Kidney (tissue), 14 donors: ENCODE results near the gene PPTC7. TPM values are rescaled to one million over a fixed set of nuclear protein-coding genes. Genes with fewer than 3 reads are reported as not detected.
A peak's percentile ranks its signal among the peaks of the same experiment; 100 is the strongest.

Experiments used
- DNase-seq, 5 donors: peaks; one replicate each; pipeline ENCODE4 v3.0.0-alpha.2; 2013 to 2020
- FAIRE-seq: peaks from 2 replicates; lab custom pipeline; 2012; peaks lifted over from hg19 to GRCh38; lab: Jason Lieb, UNC
- H3K27ac ChIP-seq, 2 donors: one replicate each; pipeline ENCODE4 v1.7.0; 2013; ENCODE audit warnings: low read depth in 2 of 2, low read length in 2 of 2, inconsistent platforms in 1 of 2
- H3K27me3 ChIP-seq: one replicate; pipeline ENCODE4 v1.7.1; 2013; ENCODE audit warnings: low read length, inconsistent platforms; ENCODE audit not compliant: control insufficient read depth, insufficient read depth
- H3K36me3 ChIP-seq, 3 donors: one replicate each; pipeline versions ENCODE4 v1.7.0 to v1.7.1; 2013; ENCODE audit warnings: low read length in 3 of 3, control low read depth in 1 of 3, inconsistent platforms in 1 of 3; ENCODE audit not compliant: insufficient read depth in 3 of 3, control insufficient read depth in 2 of 3
- H3K4me1 ChIP-seq, 3 donors: one replicate each; pipeline versions ENCODE4 v1.7.0 to v1.7.1; 2013; ENCODE audit warnings: low read length in 3 of 3, inconsistent platforms in 1 of 3, low read depth in 1 of 3; ENCODE audit not compliant: control insufficient read depth in 2 of 3, insufficient read depth in 2 of 3
- H3K4me3 ChIP-seq, 3 donors: one replicate each; pipeline versions ENCODE4 v1.7.0 to v1.8.1; 2013; ENCODE audit warnings: low read length in 3 of 3, control low read depth in 1 of 3, inconsistent platforms in 1 of 3
- H3K9ac ChIP-seq, 3 donors: one replicate each; pipeline versions ENCODE4 v1.7.0 to v1.7.1; 2013; ENCODE audit warnings: low read length in 3 of 3, control low read depth in 1 of 3, inconsistent platforms in 1 of 3
- H3K9me3 ChIP-seq, 3 donors: one replicate each; pipeline versions ENCODE4 v1.7.0 to v1.7.1; 2013; ENCODE audit warnings: low read length in 3 of 3, control low read depth in 1 of 3, inconsistent platforms in 1 of 3; ENCODE audit not compliant: control insufficient read depth in 2 of 3, insufficient read depth in 1 of 3
- intact Hi-C: fragments of 100-400 bp; cut with DNase I; formaldehyde crosslinking; loops from one replicate; pipeline ENCODE4 v1.11.1; 2022
- polyA plus RNA-seq: library from polyadenylated mRNA; stranded (reverse); fragments of 350-450 nt; fragmentation: Illumina TruSeq; extraction: RNeasy Lipid Tissue Mini Kit (QIAGEN cat#74804); gene quantifications from one replicate; pipeline ENCODE4 v1.2.3, GENCODE V29; 2014; ENCODE audit warnings: low read depth, low replicate concordance; ENCODE audit not compliant: insufficient read depth
- total RNA-seq: library from RNA; stranded (reverse); fragmentation: NEBNext Ultra II Directional; extraction: Animal tissue kit (Norgen Biotek cat#: 25700); gene quantifications from one replicate; pipeline ENCODE4 v1.2.1, GENCODE V29; 2021
- TF ChIP-seq, protein P1 (sequence below): IDR thresholded peaks from 3 replicates; pipeline ENCODE4 v1.5.1; 2012; ENCODE audit warnings: mild to moderate bottlenecking, moderate library complexity, borderline replicate concordance; ENCODE audit not compliant: insufficient read depth; ENCODE audit errors: extremely low read depth
- donor health status: control.
- donor health status: control.
- donor health status: control.
- donor health status: control.
- donor health status: control.
- donor health status: DM: yes; HTN: yes; CAD: no.
- donor health status: Normal renal cell carcinoma (clear cell type).

The PPTC7 gene
- total and polyA plus RNA-seq, 2 donors from 2014 or later, result 10.0 to 27.9 TPM

DNA sequence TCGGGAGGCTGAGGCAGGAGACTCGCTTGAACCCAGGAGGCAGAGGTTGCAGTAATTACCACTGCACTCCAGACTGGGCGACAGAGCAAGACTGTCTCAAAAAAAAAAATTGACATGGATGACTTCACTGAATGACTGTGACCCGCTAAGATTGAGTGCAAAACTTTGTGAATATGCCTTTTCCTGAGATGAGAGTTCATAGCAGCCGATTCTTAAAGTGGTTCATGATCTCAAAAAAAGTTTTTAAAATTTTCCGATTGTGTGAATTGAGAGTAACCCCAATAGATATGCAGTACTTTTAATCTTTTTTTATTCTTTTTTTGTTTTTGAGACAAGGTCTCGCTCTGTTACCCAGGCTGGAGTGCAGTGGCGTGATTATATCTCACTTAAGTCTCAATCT lies 32.1 kb upstream of the PPTC7 start:
- H3K36me3 ChIP-seq, result peaks cover 0 to 4% (median 0%) of the 10 kb centered on the region in 3 donors
- no peaks in the 10 kb centered on the region for H3K27me3 ChIP-seq
- H3K27ac ChIP-seq, result no peak overlapping the region
- TF ChIP-seq, protein P1, sequence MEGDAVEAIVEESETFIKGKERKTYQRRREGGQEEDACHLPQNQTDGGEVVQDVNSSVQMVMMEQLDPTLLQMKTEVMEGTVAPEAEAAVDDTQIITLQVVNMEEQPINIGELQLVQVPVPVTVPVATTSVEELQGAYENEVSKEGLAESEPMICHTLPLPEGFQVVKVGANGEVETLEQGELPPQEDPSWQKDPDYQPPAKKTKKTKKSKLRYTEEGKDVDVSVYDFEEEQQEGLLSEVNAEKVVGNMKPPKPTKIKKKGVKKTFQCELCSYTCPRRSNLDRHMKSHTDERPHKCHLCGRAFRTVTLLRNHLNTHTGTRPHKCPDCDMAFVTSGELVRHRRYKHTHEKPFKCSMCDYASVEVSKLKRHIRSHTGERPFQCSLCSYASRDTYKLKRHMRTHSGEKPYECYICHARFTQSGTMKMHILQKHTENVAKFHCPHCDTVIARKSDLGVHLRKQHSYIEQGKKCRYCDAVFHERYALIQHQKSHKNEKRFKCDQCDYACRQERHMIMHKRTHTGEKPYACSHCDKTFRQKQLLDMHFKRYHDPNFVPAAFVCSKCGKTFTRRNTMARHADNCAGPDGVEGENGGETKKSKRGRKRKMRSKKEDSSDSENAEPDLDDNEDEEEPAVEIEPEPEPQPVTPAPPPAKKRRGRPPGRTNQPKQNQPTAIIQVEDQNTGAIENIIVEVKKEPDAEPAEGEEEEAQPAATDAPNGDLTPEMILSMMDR, result no peak
- no peak overlapping the region for H3K9ac ChIP-seq
- DNase-seq (no peak), FAIRE-seq (no peak)
- intact Hi-C loops, result no loop called here
- H3K4me1 ChIP-seq, result peaks cover 0 to 4% (median 0%) of the 10 kb centered on the region in 3 donors
- H3K4me3 ChIP-seq, result no peak overlapping the region
- no peaks in the 10 kb centered on the region for H3K9me3 ChIP-seq

DNA sequence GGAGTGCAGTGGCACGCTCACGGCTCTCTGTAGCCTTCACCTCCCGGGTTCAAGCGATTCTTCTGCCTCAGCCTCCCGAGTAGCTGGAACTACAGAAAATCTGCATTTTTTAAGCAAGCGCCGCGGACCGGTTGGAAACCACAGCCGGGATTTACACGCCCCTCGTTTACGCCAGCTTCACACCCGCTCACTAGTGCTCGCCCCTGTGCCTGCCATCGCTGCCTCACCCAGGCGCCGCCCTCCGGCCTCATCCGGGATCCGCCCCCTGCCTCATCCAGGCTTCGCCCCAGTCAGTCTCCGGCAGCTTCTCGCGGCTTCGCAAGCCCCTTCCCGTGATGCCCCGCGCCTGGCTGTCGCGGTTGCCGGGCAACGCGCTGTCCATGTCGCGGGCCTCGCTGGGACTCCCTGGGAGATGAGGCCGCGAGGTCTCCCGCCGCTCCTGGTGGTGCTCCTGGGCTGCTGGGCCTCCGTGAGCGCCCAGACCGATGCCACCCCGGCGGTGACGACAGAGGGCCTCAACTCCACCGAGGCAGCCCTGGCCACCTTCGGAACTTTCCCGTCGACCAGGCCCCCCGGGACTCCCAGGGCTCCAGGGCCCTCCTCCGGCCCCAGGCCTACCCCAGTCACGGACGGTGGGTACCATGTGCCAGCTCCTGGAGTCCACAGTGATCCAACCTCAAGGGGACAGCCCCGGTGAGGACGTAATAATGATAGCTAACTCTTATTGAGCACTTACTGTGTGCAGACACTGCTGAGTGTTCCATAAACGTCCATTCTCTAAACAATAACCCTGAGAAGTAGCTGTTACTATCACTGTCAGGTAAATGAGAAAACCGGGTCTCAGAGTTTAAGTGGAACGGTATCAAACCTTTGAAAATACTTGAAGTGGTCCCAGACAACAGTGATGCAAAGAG lies 30.9 kb upstream of the PPTC7 start, which contains the start of gene TCTN1:
Gene TCTN1, plus strand, starts transcription at position 359 of the 914 bp plus-strand sequence. Its CDS starts 54 bp downstream, at position 413.
- intact Hi-C loops, result no loop called here
- Histone ChIP-seq H3K4me1 (peaks cover 0 to 4% (median 0%) of the 10 kb centered on the region in 3 donors), H3K36me3 (peaks cover 0 to 4% (median 0%) of the 10 kb centered on the region in 3 donors), H3K4me3 (peak within 1 kb of the TSS; percentile 87 to 90 (median 88)), H3K27ac (peak within 1 kb of the TSS; percentile 38 to 67), H3K9me3 (no peaks in the 10 kb centered on the region), H3K27me3 (no peaks in the 10 kb centered on the region), H3K9ac (peak within 1 kb of the TSS; percentile 78 to 89 (median 85))
- peak; percentile 97 to 98 (median 98) for DNase-seq
- TF ChIP-seq, protein P1, result no peak
- no peak for FAIRE-seq

DNA sequence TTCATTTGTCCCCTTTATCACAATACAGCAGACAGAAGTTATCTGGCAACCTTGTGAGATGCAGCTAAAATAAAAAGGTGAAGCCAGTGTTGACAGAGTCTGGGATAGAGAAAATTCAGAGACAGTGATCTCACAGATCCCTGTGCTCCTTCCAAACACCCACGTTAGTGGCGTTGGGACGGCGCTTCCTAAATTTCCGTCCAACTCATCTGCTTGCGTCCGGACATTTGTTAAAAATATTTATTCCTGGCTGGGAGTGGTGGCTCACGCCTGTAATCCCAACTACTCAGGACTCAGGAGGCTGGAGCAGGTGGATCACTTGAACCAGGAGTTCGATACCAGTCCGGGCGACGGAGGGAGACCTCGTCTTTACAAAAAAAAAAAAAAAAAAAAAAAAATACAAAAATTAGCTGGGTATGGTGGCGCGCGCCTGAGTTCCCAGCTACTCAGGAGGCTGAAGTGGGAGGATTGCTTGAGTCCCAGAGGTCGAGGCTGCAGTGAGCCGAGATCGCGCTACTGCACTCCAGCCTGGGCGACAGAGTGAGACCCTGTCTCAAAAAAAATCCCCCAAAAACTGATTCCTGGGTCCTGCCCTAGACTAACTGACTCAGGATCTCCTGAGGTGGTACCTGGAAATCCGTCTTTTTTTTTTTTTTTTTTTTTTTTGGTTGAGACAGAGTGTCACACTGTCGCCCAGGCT lies 30.1 kb upstream of the PPTC7 start:
- TF ChIP-seq, protein P1, result no peak
- Histone ChIP-seq H3K36me3 (peaks cover 0 to 4% (median 0%) of the 10 kb centered on the region in 3 donors), H3K9ac (peak overlapping the region; percentile 61 to 85 (median 76)), H3K4me3 (peak overlapping the region; percentile 87 to 90 (median 88)), H3K4me1 (peaks cover 0 to 4% (median 0%) of the 10 kb centered on the region in 3 donors), H3K27ac (peak overlapping the region; percentile 38 to 67), H3K9me3 (no peaks in the 10 kb centered on the region), H3K27me3 (no peaks in the 10 kb centered on the region)
- no peak for FAIRE-seq
- DNase-seq, result peak in 1 of 5 donors; percentile 48
- intact Hi-C loops, result no loop called here
